Measurements from ENCODE around the gene COLEC12.
A peak's percentile ranks its signal among the peaks of the same experiment; 100 is the strongest.

Gene COLEC12

DNA sequence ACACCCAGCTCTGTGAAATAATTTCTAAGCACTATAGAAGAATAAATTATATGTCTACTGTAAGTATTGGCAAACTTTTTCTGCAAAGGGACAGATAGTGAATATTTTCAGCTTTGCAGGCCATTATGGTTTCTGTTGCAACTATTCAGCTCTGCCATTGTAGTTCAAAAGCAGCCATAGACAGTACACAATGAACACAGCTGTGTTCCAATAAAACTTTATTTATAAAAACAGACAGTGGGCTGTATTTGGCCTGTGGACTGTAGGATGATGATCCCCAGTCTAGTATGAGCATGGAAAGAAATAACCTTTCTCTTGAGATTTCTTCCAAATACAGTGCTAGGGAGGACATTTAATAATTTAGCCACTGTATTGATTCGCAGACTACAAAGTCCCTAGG is 197.5 kb downstream of the COLEC12 start:
- TF ChIP-seq, protein P1, sequence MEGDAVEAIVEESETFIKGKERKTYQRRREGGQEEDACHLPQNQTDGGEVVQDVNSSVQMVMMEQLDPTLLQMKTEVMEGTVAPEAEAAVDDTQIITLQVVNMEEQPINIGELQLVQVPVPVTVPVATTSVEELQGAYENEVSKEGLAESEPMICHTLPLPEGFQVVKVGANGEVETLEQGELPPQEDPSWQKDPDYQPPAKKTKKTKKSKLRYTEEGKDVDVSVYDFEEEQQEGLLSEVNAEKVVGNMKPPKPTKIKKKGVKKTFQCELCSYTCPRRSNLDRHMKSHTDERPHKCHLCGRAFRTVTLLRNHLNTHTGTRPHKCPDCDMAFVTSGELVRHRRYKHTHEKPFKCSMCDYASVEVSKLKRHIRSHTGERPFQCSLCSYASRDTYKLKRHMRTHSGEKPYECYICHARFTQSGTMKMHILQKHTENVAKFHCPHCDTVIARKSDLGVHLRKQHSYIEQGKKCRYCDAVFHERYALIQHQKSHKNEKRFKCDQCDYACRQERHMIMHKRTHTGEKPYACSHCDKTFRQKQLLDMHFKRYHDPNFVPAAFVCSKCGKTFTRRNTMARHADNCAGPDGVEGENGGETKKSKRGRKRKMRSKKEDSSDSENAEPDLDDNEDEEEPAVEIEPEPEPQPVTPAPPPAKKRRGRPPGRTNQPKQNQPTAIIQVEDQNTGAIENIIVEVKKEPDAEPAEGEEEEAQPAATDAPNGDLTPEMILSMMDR (IDR thresholded peaks at IDR 0.05; ENCODE audit: low read depth, low read length), result no peak
- in situ Hi-C loops (cut with HindIII; ENCODE audit: low sequenced_read_pairs), result no loop called here
- no peak for DNase-seq (ENCODE audit: low read depth, low spot score)
- H3K4me3 ChIP-seq (ENCODE audit: low read depth, low read length), result no peak overlapping the region

- H3K4me3 ChIP-seq (ENCODE audit: low read depth, low read length), result no peak overlapping the region
- in situ Hi-C loops (cut with HindIII; ENCODE audit: low sequenced_read_pairs), result no loop called here
- TF ChIP-seq, protein P1 (IDR thresholded peaks at IDR 0.05; ENCODE audit: low read depth, low read length), result no peak
Measured at GRCh38 chr18:302097-302496, 198.4 kb downstream of the COLEC12 start.

GRCh38 chr18:297936-298335 is 202.6 kb downstream of the COLEC12 start:
- no peak for DNase-seq (ENCODE audit: low read depth, low spot score)
- in situ Hi-C loops (cut with HindIII; ENCODE audit: low sequenced_read_pairs), result no loop called here
- TF ChIP-seq, protein P1 (IDR thresholded peaks at IDR 0.05; ENCODE audit: low read depth, low read length), result no peak
- no peak overlapping the region for H3K4me3 ChIP-seq (ENCODE audit: low read depth, low read length)

More at GRCh38 chr18:302097-302496, 198.4 kb downstream of the COLEC12 start:
- no peak for DNase-seq (ENCODE audit: low read depth, low spot score)

DNA sequence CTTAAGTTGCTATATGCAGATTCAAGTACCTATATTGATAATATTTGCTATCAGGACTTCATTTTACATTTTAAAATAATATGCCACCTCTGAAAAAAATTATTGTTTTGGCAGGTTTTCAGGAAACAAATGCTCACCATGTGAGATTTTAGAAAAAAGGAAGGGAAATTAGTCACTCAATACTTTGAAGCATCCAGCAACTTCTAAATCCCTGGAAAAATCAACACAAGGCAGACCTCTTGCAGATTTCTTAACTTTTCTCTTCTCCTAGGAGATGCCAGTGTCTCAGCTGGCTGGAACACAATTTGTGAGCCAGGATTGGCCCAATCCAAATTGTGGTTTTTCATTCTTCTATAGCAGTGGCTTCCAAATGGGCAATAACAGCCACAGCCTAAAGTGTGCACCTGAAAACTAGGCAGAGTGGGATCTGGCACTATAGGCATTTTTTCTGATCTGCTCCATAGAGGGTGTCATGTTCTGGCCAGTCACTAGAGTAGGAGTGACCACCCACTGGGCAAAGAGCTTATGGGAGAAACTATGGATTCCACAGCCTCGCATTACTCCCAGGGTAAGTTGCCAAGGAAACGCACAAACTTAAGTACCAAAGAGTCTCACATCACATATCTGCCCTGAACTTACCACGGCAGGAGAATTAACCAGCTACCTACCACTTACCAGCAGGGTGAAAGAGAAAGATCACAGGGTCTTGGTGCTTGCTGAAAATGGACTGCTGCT is 204.6 kb downstream of the COLEC12 start:
- TF ChIP-seq, protein P1 (IDR thresholded peaks at IDR 0.05; ENCODE audit: low read depth, low read length), result no peak
- no peak overlapping the region for H3K4me3 ChIP-seq (ENCODE audit: low read depth, low read length)
- in situ Hi-C loops (cut with HindIII; ENCODE audit: low sequenced_read_pairs), result no loop called here
- DNase-seq (ENCODE audit: low read depth, low spot score), result peak; percentile 15

DNA sequence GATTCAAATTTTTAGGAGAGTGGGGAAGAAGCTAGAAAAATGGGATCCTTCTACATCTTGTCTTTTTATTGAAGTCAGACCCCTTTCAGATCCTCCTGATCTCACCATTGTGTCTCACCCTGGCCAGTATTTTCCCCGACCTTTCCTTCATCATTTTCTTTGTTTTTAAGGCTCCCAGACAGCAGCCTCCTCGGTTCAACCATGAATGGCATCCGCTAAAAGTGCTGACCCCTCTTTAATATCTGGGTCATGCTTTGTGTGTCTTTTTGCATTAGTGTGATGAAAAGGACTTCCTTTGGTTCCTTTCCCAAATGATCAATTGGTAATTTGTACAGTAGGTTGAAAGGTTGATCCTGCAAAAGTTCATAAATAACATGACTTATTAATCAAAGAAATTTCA is 205.9 kb downstream of the COLEC12 start:
- TF ChIP-seq, protein P1 (IDR thresholded peaks at IDR 0.05; ENCODE audit: low read depth, low read length), result no peak
- in situ Hi-C loops (cut with HindIII; ENCODE audit: low sequenced_read_pairs), result no loop called here
- H3K4me3 ChIP-seq (ENCODE audit: low read depth, low read length), result no peak overlapping the region
- no peak for DNase-seq (ENCODE audit: low read depth, low spot score)

DNA sequence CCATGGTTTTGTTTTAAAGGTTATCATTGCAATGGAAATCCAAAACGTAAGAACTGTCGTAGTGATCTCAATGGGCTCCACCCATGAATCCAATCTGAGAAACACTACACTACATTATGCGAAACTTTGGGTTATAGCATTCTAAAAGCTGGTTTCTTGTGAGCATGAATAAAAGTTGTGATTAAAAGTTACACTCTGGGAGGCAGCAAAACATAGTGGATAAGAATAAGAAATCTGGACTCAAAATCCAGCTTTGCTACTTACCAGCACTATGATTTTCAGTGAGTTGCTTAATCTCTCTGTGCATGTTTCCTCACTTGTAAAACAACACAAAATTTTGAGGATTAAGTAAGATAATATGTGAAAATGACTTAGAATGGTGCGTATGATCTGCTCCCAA is 207.0 kb downstream of the COLEC12 start:
- peak; percentile 44 for DNase-seq (ENCODE audit: low read depth, low spot score)
- H3K4me3 ChIP-seq (ENCODE audit: low read depth, low read length), result no peak overlapping the region
- in situ Hi-C loops (cut with HindIII; ENCODE audit: low sequenced_read_pairs), result no loop called here
- TF ChIP-seq, protein P1 (IDR thresholded peaks at IDR 0.05; ENCODE audit: low read depth, low read length), result no peak
